Activated CD4-positive, alpha-beta memory T cell treated with anti-CD3 and anti-CD28 coated beads for 36 hours (primary cell): ENCODE data around the gene RASGRF2. TPM values are rescaled to one million over a fixed set of nuclear protein-coding genes. Genes with fewer than 3 reads are reported as not detected.
A peak's percentile ranks its signal among the peaks of the same experiment; 100 is the strongest.

Experiments
- CTCF ChIA-PET: fragments of 350-600 bp; sonication (Branson Sonifier 250); formaldehyde crosslinking; loops from one replicate; lab custom pipeline; 2021; ENCODE audit warnings: antibody characterized with exemption, inconsistent platforms; lab: Charles Lee
- POLR2A ChIA-PET: fragments of 350-600 bp; sonication (Branson Sonifier 250); formaldehyde crosslinking; loops from one replicate; lab custom pipeline; 2021; ENCODE audit warnings: antibody characterized with exemption; lab: Charles Lee
- DNase-seq: peaks from one replicate; pipeline ENCODE4 v3.0.0-alpha.2; 2020
- H3K27ac Mint-ChIP-seq: one replicate; pipeline ENCODE4 v1.8.0; 2021; ENCODE audit warnings: mixed read lengths
- H3K27me3 Mint-ChIP-seq: one replicate; pipeline ENCODE4 v1.8.0; 2021; ENCODE audit warnings: mixed read lengths
- H3K36me3 Mint-ChIP-seq: one replicate; pipeline ENCODE4 v1.8.0; 2021; ENCODE audit warnings: mixed read lengths
- H3K4me1 Mint-ChIP-seq: one replicate; pipeline ENCODE4 v1.8.0; 2021; ENCODE audit warnings: low read depth, mixed read lengths
- H3K4me3 Mint-ChIP-seq: one replicate; pipeline ENCODE4 v1.8.0; 2021; ENCODE audit warnings: mild to moderate bottlenecking, mixed read lengths
- H3K9me3 Mint-ChIP-seq: one replicate; pipeline ENCODE4 v1.8.0; 2021; ENCODE audit warnings: mixed read lengths
- intact Hi-C: fragments of 100-400 bp; cut with micrococcal nuclease; formaldehyde crosslinking; loops from one replicate; pipeline ENCODE4 v1.15.1; 2023
- total RNA-seq, 2 experiments: library from RNA; stranded (reverse); gene quantifications; one replicate each; pipeline ENCODE4 v1.2.3, GENCODE V29; 2021

The RASGRF2 gene
- total RNA-seq, 2 experiments from 2014 or later = 7.6 to 8.6 TPM

- peaks cover 11% of the 10 kb centered on the region for H3K4me1 Mint-ChIP-seq
- no peaks in the 10 kb centered on the region for H3K27me3 Mint-ChIP-seq
- ChIA-PET CTCF (no interaction called here), POLR2A (no interaction called here)
- DNase-seq = no peak
- no peak overlapping the region for H3K27ac Mint-ChIP-seq
- H3K36me3 Mint-ChIP-seq = no peaks in the 10 kb centered on the region
- no peak overlapping the region for H3K4me3 Mint-ChIP-seq
- intact Hi-C loops = no loop called here
- H3K9me3 Mint-ChIP-seq = no peaks in the 10 kb centered on the region
Observed at GRCh38 chr5:81187885-81188284, 227.7 kb downstream of the RASGRF2 start.

- no peak overlapping the region for H3K27ac Mint-ChIP-seq
- peaks cover under 1% of the 10 kb centered on the region for H3K4me1 Mint-ChIP-seq
- H3K4me3 Mint-ChIP-seq = no peak overlapping the region
- no peaks in the 10 kb centered on the region for H3K27me3 Mint-ChIP-seq
- intact Hi-C loops = no loop called here
- no peaks in the 10 kb centered on the region for H3K36me3 Mint-ChIP-seq
- no peak for DNase-seq
- no peaks in the 10 kb centered on the region for H3K9me3 Mint-ChIP-seq
- POLR2A ChIA-PET = no interaction called here
- CTCF ChIA-PET = interaction anchor here (0.9 kb wide), 1 partner anchor 501 kb away, joined by 4 read pairs; no protein-coding TSS in a partner anchor
Observed at GRCh38 chr5:81188962-81189361, 228.8 kb downstream of the RASGRF2 start.

DNA sequence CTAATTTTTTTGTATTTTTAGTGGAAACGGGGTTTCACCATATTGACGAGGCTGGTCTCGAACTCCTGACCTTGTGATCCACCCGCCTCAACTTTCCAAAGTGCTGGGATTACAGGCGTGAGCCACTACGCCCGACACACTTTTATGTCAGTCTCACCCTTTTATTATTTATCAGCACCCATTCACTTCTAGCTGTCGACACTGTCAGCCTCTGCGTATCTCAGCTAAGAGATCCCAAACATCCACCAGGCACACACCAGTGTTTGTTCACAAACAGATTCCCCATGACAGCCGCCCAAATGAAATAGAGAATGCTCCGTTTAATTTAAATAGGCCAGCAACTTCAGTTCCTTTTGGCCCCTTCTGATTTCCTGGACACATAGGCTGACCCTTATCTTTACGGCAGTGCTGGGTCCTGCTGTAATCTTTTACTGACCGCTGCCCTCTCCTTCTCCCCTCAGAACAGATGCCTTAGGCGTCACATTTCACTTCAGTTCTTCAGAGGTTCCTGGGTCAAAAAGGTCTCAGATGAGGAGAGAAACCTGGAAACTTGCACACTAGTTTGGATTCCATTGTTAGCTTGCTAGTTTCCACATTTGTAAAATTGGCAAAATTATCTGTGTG is 229.8 kb downstream of the RASGRF2 start:
- ChIA-PET CTCF (interaction anchor here (0.8 to 1.9 kb wide), 3 partner anchors 8 to 109 kb away, joined by 3 to 10 read pairs (median 4); no protein-coding TSS in a partner anchor), POLR2A (no interaction called here)
- peaks cover 5% of the 10 kb centered on the region for H3K4me1 Mint-ChIP-seq

DNA sequence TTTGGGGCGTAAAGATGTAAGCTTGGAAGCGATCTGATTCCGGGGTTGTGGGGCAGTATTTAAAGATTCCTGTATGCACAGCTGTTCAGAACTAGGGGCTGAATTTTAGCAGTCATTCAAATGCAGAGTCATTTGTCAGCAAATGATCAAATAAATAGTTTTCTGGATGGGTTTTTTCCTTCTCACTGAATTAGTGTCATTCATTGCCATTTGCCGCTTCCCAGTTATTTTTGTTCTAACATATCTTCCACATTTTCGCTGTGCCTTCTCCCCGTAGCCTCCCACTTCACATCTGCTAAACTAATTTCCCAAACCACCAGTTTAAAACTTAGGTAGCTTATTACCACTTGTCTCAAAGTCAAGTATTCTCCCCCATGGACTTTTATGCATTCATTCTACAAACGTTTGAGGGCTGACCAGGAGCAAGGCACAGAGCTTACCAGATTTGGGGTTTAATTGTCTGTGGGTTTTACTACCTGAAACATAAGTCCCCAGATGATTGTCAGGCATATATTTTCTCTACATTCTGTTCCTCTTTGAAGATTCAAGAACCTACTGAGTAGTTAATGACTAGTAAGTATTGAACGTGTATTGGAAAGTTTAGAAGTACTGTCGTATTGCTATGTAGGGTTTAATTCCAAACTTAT is 231.7 kb downstream of the RASGRF2 start:
- CTCF ChIA-PET = interaction anchor here (1.9 kb wide), 1 partner anchor 107 kb away, joined by 10 read pairs; no protein-coding TSS in a partner anchor
- Mint-ChIP-seq H3K27ac (no peak overlapping the region), H3K9me3 (no peaks in the 10 kb centered on the region), H3K4me1 (peaks cover 7% of the 10 kb centered on the region), H3K27me3 (no peaks in the 10 kb centered on the region), H3K4me3 (no peak overlapping the region), H3K36me3 (no peaks in the 10 kb centered on the region)
- intact Hi-C loops = loop anchor here (10.0 kb wide), 1 partner anchor 847 kb away; no protein-coding TSS in a partner anchor
- POLR2A ChIA-PET = no interaction called here
- no peak for DNase-seq

More for the DNA sequence above, 229.8 kb downstream of the RASGRF2 start:
- Mint-ChIP-seq H3K9me3 (no peaks in the 10 kb centered on the region), H3K36me3 (no peaks in the 10 kb centered on the region), H3K27me3 (no peaks in the 10 kb centered on the region), H3K4me3 (no peak overlapping the region), H3K27ac (no peak overlapping the region)
- intact Hi-C loops = loop anchor here (10.0 kb wide), 1 partner anchor 845 kb away; no protein-coding TSS in a partner anchor
- DNase-seq = no peak

GRCh38 chr5:81192373-81192750 is 232.2 kb downstream of the RASGRF2 start:
- no peaks in the 10 kb centered on the region for H3K36me3 Mint-ChIP-seq
- ChIA-PET POLR2A (no interaction called here), CTCF (interaction anchor here (0.6 kb wide), 1 partner anchor 11 kb away, joined by 3 read pairs; no protein-coding TSS in a partner anchor)
- no peaks in the 10 kb centered on the region for H3K27me3 Mint-ChIP-seq
- DNase-seq = no peak
- H3K4me3 Mint-ChIP-seq = no peak overlapping the region
- peaks cover 7% of the 10 kb centered on the region for H3K4me1 Mint-ChIP-seq
- H3K9me3 Mint-ChIP-seq = no peaks in the 10 kb centered on the region
- H3K27ac Mint-ChIP-seq = no peak overlapping the region
- intact Hi-C loops = loop anchor here (10.0 kb wide), 1 partner anchor 848 kb away; no protein-coding TSS in a partner anchor

- intact Hi-C loops = loop anchor here (2.0 to 10.0 kb wide), 2 partner anchors 508 to 850 kb away; no protein-coding TSS in a partner anchor
- Mint-ChIP-seq H3K36me3 (no peaks in the 10 kb centered on the region), H3K4me1 (peaks cover 7% of the 10 kb centered on the region), H3K9me3 (no peaks in the 10 kb centered on the region), H3K27me3 (no peaks in the 10 kb centered on the region), H3K4me3 (peak overlapping the region; percentile 0), H3K27ac (no peak overlapping the region)
- peak; percentile 88 for DNase-seq
- ChIA-PET CTCF (interaction anchor here (0.6 to 1.9 kb wide), 27 partner anchors 9 to 887 kb away, joined by 3 to 17 read pairs (median 3); partner anchors contain the start of gene ZCCHC9), POLR2A (no interaction called here)
Observed at GRCh38 chr5:81194633-81195334, 234.6 kb downstream of the RASGRF2 start.

GRCh38 chr5:81195335-81195929 is 235.3 kb downstream of the RASGRF2 start:
- H3K36me3 Mint-ChIP-seq = no peaks in the 10 kb centered on the region
- H3K9me3 Mint-ChIP-seq = no peaks in the 10 kb centered on the region
- H3K27ac Mint-ChIP-seq = no peak overlapping the region

DNA sequence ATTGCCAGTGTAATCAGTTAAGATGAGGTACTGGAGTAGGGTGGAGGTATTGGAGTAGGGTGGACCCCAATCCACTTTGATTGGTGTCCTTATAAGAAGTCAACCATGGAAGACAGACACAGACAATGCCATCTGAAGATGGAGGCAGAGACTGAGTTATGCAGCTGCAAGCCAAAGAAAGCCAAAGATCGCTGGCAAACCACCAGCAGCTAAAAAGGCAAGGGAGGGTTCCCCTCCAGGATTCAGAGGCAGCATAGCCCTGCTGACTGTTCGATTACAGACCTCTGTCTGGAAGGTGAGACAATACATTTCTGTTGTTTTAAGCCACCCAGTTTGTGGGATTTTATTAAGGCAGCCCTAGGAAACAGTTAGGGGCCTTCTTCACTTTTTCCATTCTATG is 242.5 kb downstream of the RASGRF2 start:
- Mint-ChIP-seq H3K36me3 (peaks cover 4% of the 10 kb centered on the region), H3K4me1 (no peaks in the 10 kb centered on the region), H3K9me3 (no peaks in the 10 kb centered on the region), H3K27ac (no peak overlapping the region), H3K4me3 (no peak overlapping the region), H3K27me3 (no peaks in the 10 kb centered on the region)
- ChIA-PET POLR2A (no interaction called here), CTCF (no interaction called here)
- intact Hi-C loops = no loop called here
- DNase-seq = no peak

More at GRCh38 chr5:81195335-81195929, 235.3 kb downstream of the RASGRF2 start:
- peaks cover 7% of the 10 kb centered on the region for H3K4me1 Mint-ChIP-seq
- POLR2A ChIA-PET = no interaction called here
- intact Hi-C loops = loop anchor here (2.0 to 10.0 kb wide), 2 partner anchors 509 to 851 kb away; no protein-coding TSS in a partner anchor
- no peak overlapping the region for H3K4me3 Mint-ChIP-seq
- DNase-seq = no peak
- no peaks in the 10 kb centered on the region for H3K27me3 Mint-ChIP-seq
- CTCF ChIA-PET = interaction anchor here (0.6 to 1.9 kb wide), 26 partner anchors 9 to 888 kb away, joined by 3 to 17 read pairs (median 3); partner anchors contain the start of gene ZCCHC9

GRCh38 chr5:81203729-81204128 is 243.6 kb downstream of the RASGRF2 start:
- no peaks in the 10 kb centered on the region for H3K4me1 Mint-ChIP-seq
- H3K36me3 Mint-ChIP-seq = peaks cover 7% of the 10 kb centered on the region
- H3K4me3 Mint-ChIP-seq = no peak overlapping the region
- H3K27me3 Mint-ChIP-seq = no peaks in the 10 kb centered on the region
- ChIA-PET POLR2A (no interaction called here), CTCF (interaction anchor here (1.1 to 2.2 kb wide), 2 partner anchors 21 to 96 kb away, joined by 3 to 7 read pairs; no protein-coding TSS in a partner anchor)
- no peak overlapping the region for H3K27ac Mint-ChIP-seq
- H3K9me3 Mint-ChIP-seq = no peaks in the 10 kb centered on the region
- intact Hi-C loops = no loop called here
- no peak for DNase-seq

DNA sequence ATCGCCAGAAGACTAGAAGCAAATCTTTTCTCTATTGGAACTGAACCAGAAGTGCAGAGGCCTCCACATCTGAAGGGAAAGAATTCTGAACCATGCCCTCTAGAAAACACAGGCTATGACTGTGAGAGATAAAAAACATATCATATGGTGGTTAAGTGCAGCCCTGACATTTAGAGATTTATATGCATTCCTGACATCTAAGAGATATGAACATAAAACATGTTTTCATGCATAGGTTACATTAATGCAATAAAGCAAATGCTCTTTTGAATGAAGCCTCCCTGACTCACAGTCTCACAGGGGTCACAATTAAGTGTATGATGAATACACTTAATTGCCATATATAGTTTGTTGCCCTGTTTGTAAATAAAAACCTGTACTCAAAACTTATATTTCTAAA is 244.0 kb downstream of the RASGRF2 start:
- Mint-ChIP-seq H3K4me3 (no peak overlapping the region), H3K27me3 (no peaks in the 10 kb centered on the region), H3K4me1 (peaks cover 3% of the 10 kb centered on the region), H3K9me3 (no peaks in the 10 kb centered on the region), H3K36me3 (peaks cover 8% of the 10 kb centered on the region), H3K27ac (no peak overlapping the region)
- ChIA-PET POLR2A (no interaction called here), CTCF (interaction anchor here (1.1 to 2.2 kb wide), 2 partner anchors 21 to 95 kb away, joined by 3 to 7 read pairs; no protein-coding TSS in a partner anchor)
- intact Hi-C loops = no loop called here
- DNase-seq = no peak

- peaks cover 9% of the 10 kb centered on the region for H3K4me1 Mint-ChIP-seq
- ChIA-PET CTCF (interaction anchor here (1.1 to 2.2 kb wide), 2 partner anchors 9 to 94 kb away, joined by 6 to 7 read pairs; no protein-coding TSS in a partner anchor), POLR2A (no interaction called here)
- no peak for DNase-seq
- no peak overlapping the region for H3K4me3 Mint-ChIP-seq
- peaks cover 11% of the 10 kb centered on the region for H3K36me3 Mint-ChIP-seq
- H3K27ac Mint-ChIP-seq = no peak overlapping the region
- intact Hi-C loops = no loop called here
- no peaks in the 10 kb centered on the region for H3K9me3 Mint-ChIP-seq
- H3K27me3 Mint-ChIP-seq = no peaks in the 10 kb centered on the region
Observed at GRCh38 chr5:81205058-81205457, 244.9 kb downstream of the RASGRF2 start.
